CD4-positive, CD25-positive, alpha-beta regulatory T cell (primary cell): ENCODE measurements around the gene AKR1C8. TPM values are rescaled to one million over a fixed set of nuclear protein-coding genes. Genes with fewer than 3 reads are reported as not detected.
"Not testable (repeated sequence)": the region's sequence is repeated elsewhere in the genome, so short reads cannot be mapped to it uniquely, and the experiment has no call there.

ENCODE experiments used
- ATAC-seq, 2 donors: fragments of 150-1000 bp; cut with Tn5 transposase; one replicate each; pipeline ENCODE4 v1.10.0; 2021; ENCODE audit warnings: low read depth in 2 of 2, moderate number of reproducible peaks in 2 of 2, moderate library complexity in 1 of 2
- DNase-seq, 3 donors: peaks; one replicate each; pipeline versions ENCODE4 v3.0.0 to v3.0.0-alpha.2; 2012 to 2022; ENCODE audit warnings: mixed read lengths in 1 of 3
- H3K27ac ChIP-seq: one replicate; pipeline ENCODE4 v1.7.0; 2013; ENCODE audit warnings: mild to moderate bottlenecking, low read length; ENCODE audit not compliant: insufficient read depth, poor library complexity, severe bottlenecking
- H3K27me3 ChIP-seq: one replicate; pipeline ENCODE4 v1.7.0; 2013; ENCODE audit warnings: low read length; ENCODE audit not compliant: control insufficient read depth, insufficient read depth
- H3K36me3 ChIP-seq: one replicate; pipeline ENCODE4 v1.7.0; 2013; ENCODE audit warnings: mild to moderate bottlenecking, low read length, moderate library complexity; ENCODE audit not compliant: control insufficient read depth, insufficient read depth
- H3K4me1 ChIP-seq: 2 replicates; pipeline ENCODE4 v1.7.0; 2013; ENCODE audit warnings: mild to moderate bottlenecking, low read length; ENCODE audit not compliant: insufficient read depth, control insufficient read depth, poor library complexity, severe bottlenecking
- H3K4me3 ChIP-seq: one replicate; pipeline ENCODE4 v1.7.0; 2013; ENCODE audit warnings: low read depth, mild to moderate bottlenecking, low read length, moderate library complexity
- H3K9me3 ChIP-seq, 2 experiments: 1 replicate in 1 of 2; 2 replicates in 1 of 2; pipeline ENCODE4 v1.7.0; 2013; ENCODE audit warnings: low read length in 2 of 2, mild to moderate bottlenecking in 1 of 2, moderate library complexity in 1 of 2; ENCODE audit not compliant: control insufficient read depth in 2 of 2
- H3K27ac Mint-ChIP-seq, 3 donors: one replicate each; pipeline ENCODE4 v1.8.0; 2020 to 2022; ENCODE audit warnings: mild to moderate bottlenecking in 3 of 3, mixed read lengths in 3 of 3, moderate library complexity in 2 of 3
- H3K27me3 Mint-ChIP-seq: one replicate; pipeline ENCODE4 v1.8.0; 2022; ENCODE audit warnings: mild to moderate bottlenecking, mixed read lengths
- H3K36me3 Mint-ChIP-seq: one replicate; pipeline ENCODE4 v1.8.0; 2020; ENCODE audit warnings: mixed read lengths
- H3K4me1 Mint-ChIP-seq, 4 donors: one replicate each; pipeline ENCODE4 v1.8.0; 2020 to 2022; ENCODE audit warnings: mixed read lengths in 4 of 4, mild to moderate bottlenecking in 1 of 4
- H3K4me3 Mint-ChIP-seq, 4 donors: one replicate each; pipeline ENCODE4 v1.8.0; 2020 to 2022; ENCODE audit warnings: mild to moderate bottlenecking in 4 of 4, mixed read lengths in 4 of 4, moderate library complexity in 3 of 4
- H3K9me3 Mint-ChIP-seq, 7 donors: one replicate each; pipeline ENCODE4 v1.8.0; 2020 to 2022; ENCODE audit warnings: mixed read lengths in 7 of 7, mild to moderate bottlenecking in 3 of 7, moderate library complexity in 2 of 7
- polyA plus RNA-seq, 4 donors: library from polyadenylated mRNA; unstranded; fragments of 300-500 nt; fragmentation: Illumina TruSeq; gene quantifications; one replicate each; pipeline ENCODE4 v1.2.3, GENCODE V29; 2021
- total RNA-seq: library from RNA; stranded (reverse); gene quantifications from one replicate; pipeline ENCODE4 v1.2.3, GENCODE V29; 2022

The AKR1C8 gene
- total and polyA plus RNA-seq, 5 donors from 2014 or later: 0.52 to 3.2 (median 0.67) TPM; not detected in 2

DNA sequence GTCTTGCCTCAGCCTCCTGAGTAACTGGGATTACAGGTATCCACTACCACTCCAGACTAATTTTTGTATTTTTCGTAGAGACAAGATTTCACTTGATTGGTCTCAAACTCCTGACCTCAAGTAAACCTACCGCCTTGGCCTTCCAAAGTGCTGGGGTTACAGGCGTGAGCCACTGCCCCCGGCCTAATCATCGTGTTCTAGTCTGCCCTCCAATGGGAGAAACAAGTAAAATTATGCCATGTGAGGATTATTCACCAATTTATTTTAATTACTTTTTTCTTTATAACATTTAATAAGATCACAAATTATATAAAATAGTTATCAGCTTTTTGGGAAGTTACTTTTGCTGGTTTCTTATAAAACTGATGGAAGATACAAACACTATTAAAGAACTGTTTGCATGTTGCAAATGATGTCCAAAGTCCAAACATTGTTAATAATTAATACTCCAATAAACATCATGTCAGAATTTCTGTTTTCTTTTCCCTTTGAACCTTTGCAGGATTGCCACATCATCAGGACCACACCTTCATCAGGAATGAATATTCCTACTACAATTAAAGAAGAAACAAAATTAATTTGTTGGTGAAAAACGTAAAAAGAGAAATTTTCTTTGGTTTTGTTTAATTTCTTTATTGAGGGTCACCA lies 10.9 kb upstream of the AKR1C8 start:
- Mint-ChIP-seq H3K36me3 (no peaks in the 10 kb centered on the region), H3K27ac (no peak overlapping the region), H3K4me1 (peaks cover 0 to 5% (median 0%) of the 10 kb centered on the region in 4 donors), H3K9me3 (peaks cover 0 to 5% (median 0%) of the 10 kb centered on the region in 7 donors), H3K27me3 (no peaks in the 10 kb centered on the region), H3K4me3 (no peak overlapping the region)
- no peak for DNase-seq
- no peak overlapping the region for H3K4me3 ChIP-seq
- H3K4me1 ChIP-seq: no peaks in the 10 kb centered on the region
- no peak for ATAC-seq
- H3K27ac ChIP-seq: no peak overlapping the region
- no peaks in the 10 kb centered on the region for H3K27me3 ChIP-seq
- H3K9me3 ChIP-seq: no peaks in the 10 kb centered on the region
- no peaks in the 10 kb centered on the region for H3K36me3 ChIP-seq

DNA sequence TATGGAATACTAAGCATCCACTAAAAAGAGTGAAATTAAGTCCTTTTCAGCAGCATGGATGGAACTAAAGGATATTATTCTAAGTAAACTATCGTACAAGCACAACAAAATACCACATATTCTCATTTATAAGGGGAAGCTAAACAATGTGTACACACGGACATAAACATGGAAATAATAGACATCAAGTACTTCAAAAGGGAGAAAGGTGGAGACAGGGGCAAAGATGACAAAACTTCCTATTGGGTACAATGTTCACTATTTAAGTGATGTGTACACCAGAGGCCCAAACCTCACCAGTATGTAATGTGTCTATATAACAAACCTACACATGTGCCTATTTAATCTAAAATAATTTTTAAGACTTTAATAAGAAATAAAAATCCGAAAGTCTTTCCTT lies 9.5 kb upstream of the AKR1C8 start:
- Histone ChIP-seq H3K9me3 (no peaks in the 10 kb centered on the region), H3K4me3 (no peak overlapping the region), H3K4me1 (no peaks in the 10 kb centered on the region), H3K36me3 (no peaks in the 10 kb centered on the region), H3K27me3 (no peaks in the 10 kb centered on the region), H3K27ac (no peak overlapping the region)
- H3K4me3 Mint-ChIP-seq: no peak overlapping the region
- no peaks in the 10 kb centered on the region for H3K36me3 Mint-ChIP-seq
- H3K4me1 Mint-ChIP-seq: peaks cover 0 to 5% (median 0%) of the 10 kb centered on the region in 4 donors
- peaks cover 4% of the 10 kb centered on the region for H3K27me3 Mint-ChIP-seq
- ATAC-seq (no peak), DNase-seq (no peak)
- no peak overlapping the region for H3K27ac Mint-ChIP-seq
- H3K9me3 Mint-ChIP-seq: peaks cover 0 to 4% (median 0%) of the 10 kb centered on the region in 7 donors

DNA sequence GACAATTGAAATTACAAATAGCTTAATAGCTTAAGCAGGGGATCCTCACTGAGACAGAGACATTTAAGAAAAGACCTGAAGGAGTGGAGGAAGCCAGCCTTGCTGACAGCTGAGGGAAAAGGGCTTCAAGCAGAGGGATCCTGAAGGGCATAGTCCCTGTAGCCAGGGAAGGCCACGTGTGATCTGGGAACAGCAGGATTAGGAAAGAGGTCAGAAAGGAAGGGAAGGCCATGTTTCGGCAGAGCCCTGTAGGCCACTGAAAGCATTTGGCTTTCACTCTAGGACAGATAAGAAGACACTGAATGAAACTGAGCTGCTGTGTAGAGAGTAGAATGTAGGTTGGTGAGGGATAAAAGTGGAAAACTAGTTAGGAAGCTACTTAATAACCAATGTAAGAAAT lies 3.4 kb upstream of the AKR1C8 start:
- DNase-seq: no peak
- no peak for ATAC-seq
- H3K27ac Mint-ChIP-seq: no peak overlapping the region
- H3K4me1 ChIP-seq: no peaks in the 10 kb centered on the region
- no peak overlapping the region for H3K4me3 Mint-ChIP-seq
- no peaks in the 10 kb centered on the region for H3K36me3 ChIP-seq
- no peak overlapping the region for H3K27ac ChIP-seq
- peaks cover 0 to 2% (median 0%) of the 10 kb centered on the region in 7 donors for H3K9me3 Mint-ChIP-seq
- no peak overlapping the region for H3K4me3 ChIP-seq
- H3K9me3 ChIP-seq: no peaks in the 10 kb centered on the region
- H3K4me1 Mint-ChIP-seq: no peaks in the 10 kb centered on the region
- no peaks in the 10 kb centered on the region for H3K36me3 Mint-ChIP-seq
- peaks cover 4% of the 10 kb centered on the region for H3K27me3 Mint-ChIP-seq
- H3K27me3 ChIP-seq: no peaks in the 10 kb centered on the region

GRCh38 chr10:5187867-5188266 lies 2.9 kb upstream of the AKR1C8 start:
- no peak for DNase-seq
- no peak overlapping the region for H3K27ac Mint-ChIP-seq

DNA sequence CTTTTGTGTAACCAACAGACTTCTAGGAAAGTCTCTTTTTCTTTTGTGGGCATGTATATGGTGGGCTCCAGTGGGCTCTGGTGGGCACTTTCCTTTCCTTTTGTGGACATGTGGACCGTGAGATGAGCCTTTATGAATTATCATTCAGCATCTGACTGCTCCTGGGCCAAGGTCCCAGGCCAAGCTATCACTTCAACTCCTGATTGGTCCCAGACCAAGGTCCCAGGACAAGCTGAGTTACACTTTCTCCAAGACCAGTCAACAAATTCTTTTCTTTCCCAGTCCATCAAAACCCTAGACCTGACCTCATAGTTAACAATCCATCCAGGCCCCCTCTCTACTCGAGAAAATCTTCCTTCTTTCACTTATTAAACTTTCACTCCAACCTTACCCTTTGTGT lies 1.0 kb downstream of the AKR1C8 start:
- no peaks in the 10 kb centered on the region for H3K4me1 ChIP-seq
- no peak overlapping the region for H3K4me3 ChIP-seq
- H3K36me3 ChIP-seq: no peaks in the 10 kb centered on the region
- no peak overlapping the region for H3K27ac ChIP-seq
- no peaks in the 10 kb centered on the region for H3K27me3 ChIP-seq
- no peak for DNase-seq
- Mint-ChIP-seq H3K4me3 (no peak overlapping the region), H3K9me3 (peaks cover 0 to 5% (median 1%) of the 10 kb centered on the region in 7 donors), H3K27me3 (no peaks in the 10 kb centered on the region), H3K4me1 (no peaks in the 10 kb centered on the region), H3K36me3 (peaks cover 3% of the 10 kb centered on the region), H3K27ac (no peak overlapping the region)
- ATAC-seq: no peak
- no peaks in the 10 kb centered on the region for H3K9me3 ChIP-seq

More at GRCh38 chr10:5187867-5188266, 2.9 kb upstream of the AKR1C8 start:
- H3K4me1 ChIP-seq: no peaks in the 10 kb centered on the region
- H3K27ac ChIP-seq: no peak overlapping the region
- no peaks in the 10 kb centered on the region for H3K9me3 ChIP-seq
- no peak overlapping the region for H3K4me3 ChIP-seq
- H3K4me1 Mint-ChIP-seq: no peaks in the 10 kb centered on the region
- no peak for ATAC-seq
- no peaks in the 10 kb centered on the region for H3K36me3 Mint-ChIP-seq
- no peak overlapping the region for H3K4me3 Mint-ChIP-seq
- peaks cover 4% of the 10 kb centered on the region for H3K27me3 Mint-ChIP-seq
- no peaks in the 10 kb centered on the region for H3K27me3 ChIP-seq
- H3K9me3 Mint-ChIP-seq: peaks cover 0 to 5% (median 0%) of the 10 kb centered on the region in 7 donors
- H3K36me3 ChIP-seq: no peaks in the 10 kb centered on the region

DNA sequence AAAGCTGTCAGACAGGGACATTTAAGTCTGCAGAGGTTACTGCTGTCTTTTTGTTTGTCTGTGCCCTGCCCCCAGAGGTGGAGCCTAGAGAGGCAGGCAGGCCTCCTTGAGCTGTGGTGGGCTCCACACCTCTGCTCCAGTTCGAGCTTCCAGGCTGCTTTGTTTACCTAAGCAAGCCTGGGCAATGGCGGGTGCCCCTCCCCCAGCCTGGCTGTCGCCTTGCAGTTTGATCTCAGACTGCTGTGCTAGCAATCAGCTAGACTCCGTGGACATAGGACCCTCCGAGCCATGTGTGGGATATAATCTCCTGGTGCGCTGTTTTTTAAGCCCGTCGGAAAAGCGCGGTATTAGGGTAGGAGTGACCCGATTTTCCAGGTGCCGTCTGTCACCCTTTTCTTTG lies 4.4 kb downstream of the AKR1C8 start:
- not testable (repeated sequence) for H3K4me3 ChIP-seq, H3K4me1 Mint-ChIP-seq, H3K27ac ChIP-seq, H3K27me3 ChIP-seq, H3K9me3 ChIP-seq, H3K4me3 Mint-ChIP-seq, ATAC-seq, H3K27me3 Mint-ChIP-seq, DNase-seq, H3K27ac Mint-ChIP-seq, H3K36me3 Mint-ChIP-seq, H3K36me3 ChIP-seq, H3K9me3 Mint-ChIP-seq, H3K4me1 ChIP-seq

DNA sequence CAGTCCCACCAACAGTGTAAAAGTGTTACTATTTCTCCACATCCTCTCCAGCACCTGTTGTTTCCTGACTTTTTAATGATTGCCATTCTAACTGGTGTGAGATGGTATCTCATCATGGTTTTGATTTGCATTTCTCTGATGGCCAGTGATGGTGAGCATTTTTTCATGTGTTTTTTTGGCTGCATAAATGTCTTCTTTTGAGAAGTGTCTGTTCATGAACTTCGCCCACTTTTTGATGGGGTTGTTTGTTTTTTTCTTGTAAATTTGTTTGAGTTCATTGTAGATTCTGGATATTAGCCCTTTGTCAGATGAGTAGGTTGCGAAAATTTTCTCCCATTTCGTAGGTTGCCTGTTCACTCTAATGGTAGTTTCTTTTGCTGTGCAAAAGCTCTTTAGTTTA lies 9.4 kb downstream of the AKR1C8 start:
- not testable (repeated sequence) for H3K27me3 Mint-ChIP-seq, H3K27ac ChIP-seq, H3K4me3 Mint-ChIP-seq, DNase-seq, H3K36me3 Mint-ChIP-seq, H3K4me1 ChIP-seq, H3K36me3 ChIP-seq, H3K9me3 ChIP-seq, ATAC-seq, H3K27ac Mint-ChIP-seq, H3K4me1 Mint-ChIP-seq, H3K27me3 ChIP-seq, H3K4me3 ChIP-seq
- peaks cover 0 to 11% (median 1%) of the 10 kb centered on the region in 7 donors for H3K9me3 Mint-ChIP-seq

DNA sequence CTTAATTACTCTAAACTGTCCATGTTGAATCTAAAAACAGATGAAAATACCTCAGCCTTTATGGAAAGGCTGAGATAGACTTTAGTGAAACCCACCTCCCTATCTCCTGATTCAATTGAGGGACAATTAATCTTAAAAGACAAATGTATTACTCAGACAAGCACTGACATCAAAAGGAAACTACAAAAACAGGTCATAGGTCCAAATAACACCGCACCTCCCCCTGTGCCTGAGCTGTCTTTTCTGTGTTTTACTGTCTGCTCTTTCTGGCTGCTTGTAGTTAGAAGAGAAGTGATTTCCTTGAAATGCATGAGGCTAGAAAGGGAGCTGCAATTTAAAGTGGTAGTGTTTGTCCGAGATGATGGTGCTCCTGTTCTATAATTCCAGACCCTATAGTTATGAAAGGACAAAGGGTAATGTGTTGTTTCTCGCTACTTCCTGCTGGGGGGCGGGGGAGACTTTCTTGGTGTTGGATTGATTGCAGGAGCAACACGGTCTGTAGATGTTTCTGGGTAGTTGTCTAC lies 16.0 kb downstream of the AKR1C8 start:
- peaks cover 17 to 22% of the 10 kb centered on the region in 2 experiments for H3K9me3 ChIP-seq
- peaks cover 0 to 5% (median 2%) of the 10 kb centered on the region in 4 donors for H3K4me1 Mint-ChIP-seq
- peak overlapping the region in 1 of 3 donors; percentile 9 for H3K27ac Mint-ChIP-seq
- H3K36me3 Mint-ChIP-seq: no peaks in the 10 kb centered on the region
- H3K36me3 ChIP-seq: no peaks in the 10 kb centered on the region
- no peaks in the 10 kb centered on the region for H3K27me3 Mint-ChIP-seq
- H3K27ac ChIP-seq: no peak overlapping the region
- no peaks in the 10 kb centered on the region for H3K27me3 ChIP-seq
- no peak overlapping the region for H3K4me3 Mint-ChIP-seq
- no peak overlapping the region for H3K4me3 ChIP-seq
- H3K9me3 Mint-ChIP-seq: peaks cover 0 to 38% (median 9%) of the 10 kb centered on the region in 7 donors
- H3K4me1 ChIP-seq: no peaks in the 10 kb centered on the region
- ATAC-seq: no peak
- peak in 1 of 3 donors; percentile 71 for DNase-seq
